Liver (tissue), 3 donors: Measurements from ENCODE around the gene ADCY3.

Source experiments
- CTCF ChIP-seq: fragments of 150-350 bp; IDR thresholded peaks from 2 replicates; pipeline ENCODE4 v1.5.1; 2017; ENCODE audit warnings: improper control_type of control experiment, low read depth, low read length; ENCODE audit not compliant: missing input control
- HNF4A ChIP-seq, 2 donors: conservative IDR thresholded peaks; 2 replicates each; pipeline ENCODE4 v1.6.1; 2016; ENCODE audit warnings: antibody characterized with exemption in 2 of 2, mild to moderate bottlenecking in 2 of 2
- REST ChIP-seq: IDR thresholded peaks from 2 replicates; pipeline ENCODE4 v1.6.1; 2016; ENCODE audit warnings: antibody characterized with exemption, mild to moderate bottlenecking
- TAF1 ChIP-seq: conservative IDR thresholded peaks from 2 replicates; pipeline ENCODE4 v1.6.1; 2016; ENCODE audit warnings: antibody characterized with exemption, mild to moderate bottlenecking
- ZBTB33 ChIP-seq: IDR thresholded peaks from 2 replicates; pipeline ENCODE4 v1.6.1; 2016; ENCODE audit warnings: antibody characterized with exemption
- donor health status: healthy.
- donor health status: healthy.

GRCh38 chr2:24894750-24895149 is 25.3 kb downstream of the ADCY3 start:
- TF ChIP-seq ZBTB33 (no peak), HNF4A (conservative IDR thresholded peaks at IDR 0.05) (no peak), CTCF (no peak), REST (no peak), TAF1 (no peak)
